GM18873 (cell line): ENCODE data around the gene DOCK9.

ENCODE experiments used
- ATAC-seq: cut with Tn5 transposase; IDR thresholded peaks from one replicate; pipeline ENCODE4 v1.9.1; 2021; ENCODE audit warnings: mild to moderate bottlenecking, moderate library complexity, moderate number of reproducible peaks; ENCODE audit not compliant: unreplicated experiment, low FRiP score

DOCK9 gene

GRCh38 chr13:98892077-98892476 lies 85.8 kb downstream of the DOCK9 start:
- no peak for ATAC-seq

- no peak for ATAC-seq
Measured at GRCh38 chr13:98890925-98891324, 86.9 kb downstream of the DOCK9 start.

- no peak for ATAC-seq
Measured at GRCh38 chr13:98890186-98890585, 87.7 kb downstream of the DOCK9 start.

- ATAC-seq = no peak
Measured at GRCh38 chr13:98889419-98890085, 88.3 kb downstream of the DOCK9 start.

- no peak for ATAC-seq
Measured at GRCh38 chr13:98888890-98889279, 89.0 kb downstream of the DOCK9 start.

GRCh38 chr13:98888222-98888889 lies 89.5 kb downstream of the DOCK9 start:
- no peak for ATAC-seq

- no peak for ATAC-seq
Measured at GRCh38 chr13:98886587-98887230, 91.2 kb downstream of the DOCK9 start.

- no peak for ATAC-seq
Measured at GRCh38 chr13:98885600-98885999, 92.3 kb downstream of the DOCK9 start.

GRCh38 chr13:98883998-98884397 lies 93.9 kb downstream of the DOCK9 start:
- ATAC-seq = no peak

- ATAC-seq = no peak
Measured at GRCh38 chr13:98881390-98881789, 96.5 kb downstream of the DOCK9 start.

- ATAC-seq = no peak
Measured at GRCh38 chr13:98880677-98881076, 97.2 kb downstream of the DOCK9 start.

- no peak for ATAC-seq
Measured at GRCh38 chr13:98879957-98880356, 97.9 kb downstream of the DOCK9 start.

- no peak for ATAC-seq
Measured at GRCh38 chr13:98879127-98879520, 98.7 kb downstream of the DOCK9 start.

GRCh38 chr13:98878486-98879126 lies 99.3 kb downstream of the DOCK9 start:
- ATAC-seq = no peak

- ATAC-seq = no peak
Measured at GRCh38 chr13:98877936-98878335, 99.9 kb downstream of the DOCK9 start.

GRCh38 chr13:98877466-98877865 lies 100.4 kb downstream of the DOCK9 start:
- ATAC-seq = no peak

- ATAC-seq = peak; percentile 81
Measured at GRCh38 chr13:98875146-98875729, 102.6 kb downstream of the DOCK9 start.

GRCh38 chr13:98874029-98874397 lies 103.9 kb downstream of the DOCK9 start:
- ATAC-seq = no peak

- no peak for ATAC-seq
Measured at GRCh38 chr13:98873377-98874028, 104.4 kb downstream of the DOCK9 start.

- no peak for ATAC-seq
Measured at GRCh38 chr13:98871727-98872126, 106.1 kb downstream of the DOCK9 start.
